ENCODE measurements around the gene STX19. TPM values are rescaled to one million over a fixed set of nuclear protein-coding genes. Genes with fewer than 3 reads are reported as not detected.

Gene STX19, protein sequence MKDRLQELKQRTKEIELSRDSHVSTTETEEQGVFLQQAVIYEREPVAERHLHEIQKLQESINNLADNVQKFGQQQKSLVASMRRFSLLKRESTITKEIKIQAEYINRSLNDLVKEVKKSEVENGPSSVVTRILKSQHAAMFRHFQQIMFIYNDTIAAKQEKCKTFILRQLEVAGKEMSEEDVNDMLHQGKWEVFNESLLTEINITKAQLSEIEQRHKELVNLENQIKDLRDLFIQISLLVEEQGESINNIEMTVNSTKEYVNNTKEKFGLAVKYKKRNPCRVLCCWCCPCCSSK
- not detected for total RNA-seq (2013)
- polyA plus RNA-seq (not detected), polyA minus RNA-seq (not detected in 2 replicates), total RNA-seq (0 to 0.90 (median 0) reads per million in 11 experiments)

DNA sequence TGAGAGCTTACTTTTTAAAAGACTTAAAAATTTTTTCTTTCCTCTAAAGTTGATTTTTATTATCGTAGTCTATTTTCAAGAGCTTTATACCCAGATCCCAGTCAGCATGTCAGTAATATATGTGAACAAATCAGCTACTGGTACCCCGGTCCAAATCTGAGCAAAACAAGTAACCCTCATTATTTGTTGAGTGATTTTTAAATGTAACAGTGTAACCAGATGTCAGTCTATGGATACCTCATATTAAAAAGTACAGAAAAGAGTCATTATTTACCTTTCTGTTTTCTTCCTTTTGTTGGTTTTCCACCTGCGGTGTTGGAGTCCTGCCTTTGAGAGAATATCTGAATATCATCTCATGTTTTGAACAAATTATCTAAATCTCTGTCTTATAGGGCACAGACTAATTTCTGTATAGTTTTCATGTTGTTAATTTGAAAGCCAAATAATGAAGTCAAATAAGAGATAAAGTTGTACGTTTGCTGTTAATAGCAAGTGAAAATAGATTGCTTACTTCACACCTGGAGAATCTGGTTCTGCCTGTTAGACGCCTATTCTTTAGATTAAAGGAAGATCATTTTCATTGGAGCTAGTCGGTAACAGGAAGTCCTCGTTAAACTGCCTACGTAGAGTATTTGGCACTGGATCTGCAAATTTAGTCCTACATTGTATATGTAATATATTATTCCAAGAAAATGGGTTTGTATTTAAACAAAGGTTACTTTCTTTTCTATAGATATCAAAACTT is at the start of gene STX19:
STX19 (minus strand) TSS at position 505 of the 745 bp plus-strand sequence. CDS start 13,328 bp downstream, outside the sequence.
- no peak within 1 kb of the TSS for H3K27ac Mint-ChIP-seq
- intact Hi-C loops (cut with micrococcal nuclease), result no loop called here
- H3K4me2 ChIP-seq (replicated peaks; ENCODE audit: extremely low read depth, low read length, poor library complexity, severe bottlenecking), result no peak within 1 kb of the TSS
- H3K4me1 Mint-ChIP-seq, result no peaks in the 10 kb centered on the region
- H3K27ac ChIP-seq (ENCODE audit: low read depth in 1 of 2, low read length in 2 of 2), result no peak within 1 kb of the TSS
- H3K79me2 ChIP-seq (ENCODE audit: insufficient read depth, low read length), result no peaks in the 10 kb centered on the region
- no peaks in the 10 kb centered on the region for H4K20me1 ChIP-seq (ENCODE audit: insufficient read depth, low read length)
- DNase-seq, result no peak
- H3K9ac ChIP-seq (ENCODE audit: insufficient read depth, low read length, poor library complexity, severe bottlenecking), result no peak within 1 kb of the TSS
- TF ChIP-seq CTCF (IDR thresholded peaks at IDR 0.05), result no peak
- H3K4me3 Mint-ChIP-seq, result no peak within 1 kb of the TSS
- no peaks in the 10 kb centered on the region for H3K27me3 Mint-ChIP-seq (ENCODE audit: low read depth in 3 of 3)
- no peak within 1 kb of the TSS for H2AFZ ChIP-seq (ENCODE audit: insufficient read depth, low read depth, low read length, poor library complexity, severe bottlenecking)
- H3K9me3 ChIP-seq (replicated peaks in 1 of 2; ENCODE audit: control insufficient read depth in 1 of 2, insufficient read depth in 1 of 2, low read length in 2 of 2), result no peaks in the 10 kb centered on the region
- H3K36me3 Mint-ChIP-seq, result peaks cover 0 to 2% of the 10 kb centered on the region in 2 donors
- no peaks in the 10 kb centered on the region for H3K27me3 ChIP-seq (ENCODE audit: control insufficient read depth in 2 of 2, insufficient read depth in 2 of 2, low read length in 2 of 2)
- H3K4me3 ChIP-seq (replicated peaks in 1 of 3; ENCODE audit: low read depth in 2 of 3, low read length in 3 of 3), result no peak within 1 kb of the TSS
- no peaks in the 10 kb centered on the region for H3K9me3 Mint-ChIP-seq
- no peaks in the 10 kb centered on the region for H3K36me3 ChIP-seq (replicated peaks in 1 of 2; ENCODE audit: control insufficient read depth in 1 of 2, insufficient read depth in 2 of 2, low read length in 2 of 2)
- no CpG with 5 or more reads among the region's 8 CpGs for WGBS (ENCODE audit: insufficient coverage)
- H3K4me1 ChIP-seq (ENCODE audit: control insufficient read depth in 1 of 2, insufficient read depth in 2 of 2, low read length in 2 of 2), result no peaks in the 10 kb centered on the region

DNA sequence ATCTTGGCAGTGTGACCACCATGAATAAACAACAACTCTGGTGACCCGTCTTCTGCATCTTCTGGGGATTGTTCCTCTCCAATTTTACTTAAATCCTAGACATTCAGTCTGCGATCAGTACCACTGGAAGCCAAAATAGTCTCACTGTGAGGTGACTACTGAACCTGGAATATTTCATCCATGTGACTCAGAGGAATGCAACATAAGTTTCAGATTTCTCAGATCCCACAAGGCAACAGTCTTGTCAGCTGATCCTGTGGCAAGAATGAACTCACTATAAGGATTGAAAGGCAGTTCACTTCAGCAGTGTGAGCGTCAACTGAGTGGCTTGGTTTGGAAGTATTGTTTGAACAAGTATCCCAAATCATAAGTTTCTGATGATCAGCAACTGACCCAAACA is 47.7 kb upstream of the STX19 start:
- Mint-ChIP-seq H3K27me3 (ENCODE audit: low read depth in 3 of 3) (peaks cover 0 to 1% (median 0%) of the 10 kb centered on the region in 3 donors), H3K9me3 (peaks cover 0 to 6% (median 0%) of the 10 kb centered on the region in 7 donors), H3K4me1 (peaks cover 7% of the 10 kb centered on the region), H3K36me3 (peaks cover 41 to 69% of the 10 kb centered on the region in 2 donors), H3K27ac (no peak overlapping the region), H3K4me3 (no peak overlapping the region)
- H3K36me3 ChIP-seq (replicated peaks in 1 of 2; ENCODE audit: control insufficient read depth in 1 of 2, insufficient read depth in 2 of 2, low read length in 2 of 2), result peaks cover 12 to 45% of the 10 kb centered on the region in 2 donors
- intact Hi-C loops (cut with micrococcal nuclease), result no loop called here
- DNase-seq, result no peak
- peaks cover 47% of the 10 kb centered on the region for H3K79me2 ChIP-seq (ENCODE audit: insufficient read depth, low read length)
- H3K4me2 ChIP-seq (replicated peaks; ENCODE audit: extremely low read depth, low read length, poor library complexity, severe bottlenecking), result no peak overlapping the region
- H3K9ac ChIP-seq (ENCODE audit: insufficient read depth, low read length, poor library complexity, severe bottlenecking), result no peak overlapping the region
- WGBS (ENCODE audit: insufficient coverage), result 89% methylated on average over 2 of the region's 3 CpGs
- peaks cover 64% of the 10 kb centered on the region for H4K20me1 ChIP-seq (ENCODE audit: insufficient read depth, low read length)
- no peaks in the 10 kb centered on the region for H3K27me3 ChIP-seq (ENCODE audit: control insufficient read depth in 2 of 2, insufficient read depth in 2 of 2, low read length in 2 of 2)
- no peak overlapping the region for H3K4me3 ChIP-seq (replicated peaks in 1 of 3; ENCODE audit: low read depth in 2 of 3, low read length in 3 of 3)
- H3K4me1 ChIP-seq (ENCODE audit: control insufficient read depth in 1 of 2, insufficient read depth in 2 of 2, low read length in 2 of 2), result no peaks in the 10 kb centered on the region
- no peaks in the 10 kb centered on the region for H3K9me3 ChIP-seq (replicated peaks in 1 of 2; ENCODE audit: control insufficient read depth in 1 of 2, insufficient read depth in 1 of 2, low read length in 2 of 2)
- no peak overlapping the region for H2AFZ ChIP-seq (ENCODE audit: insufficient read depth, low read depth, low read length, poor library complexity, severe bottlenecking)
- no peak for TF ChIP-seq CTCF (IDR thresholded peaks at IDR 0.05)
- no peak overlapping the region for H3K27ac ChIP-seq (ENCODE audit: low read depth in 1 of 2, low read length in 2 of 2)

All from CD14-positive monocyte (primary cell).